Neural cell (in vitro differentiated cells): Measurements from ENCODE around the gene ERICH2. TPM values are rescaled to one million over a fixed set of nuclear protein-coding genes. Genes with fewer than 3 reads are reported as not detected.

Experiments used
- H2AFZ ChIP-seq: fragments of 200-600, 300-800 bp; sonication (generic), shearing (Covaris generic); 2 replicates; pipeline ENCODE4 v1.6.0; 2014; ENCODE audit warnings: low read depth, mild to moderate bottlenecking, antibody characterized with exemption, low read length, moderate library complexity
- H3F3A ChIP-seq: fragments of 200-600 bp; shearing (Covaris generic); 2 replicates; pipeline ENCODE4 v1.6.1; 2016; ENCODE audit warnings: mild to moderate bottlenecking, moderate library complexity, mixed read lengths, antibody characterized with exemption, low read length; ENCODE audit not compliant: insufficient read depth, poor library complexity, severe bottlenecking
- H3K27ac ChIP-seq: fragments of 200-600, 300-800 bp; sonication (generic), shearing (Covaris generic); 2 replicates; pipeline ENCODE4 v1.5.1; 2014; ENCODE audit warnings: mild to moderate bottlenecking, low read length, moderate library complexity
- H3K27me3 ChIP-seq: fragments of 300-800, 200-600 bp; sonication (generic), shearing (Covaris generic); 2 replicates; pipeline ENCODE4 v1.6.0; 2014; ENCODE audit warnings: mild to moderate bottlenecking, low read depth, low read length, moderate library complexity; ENCODE audit not compliant: insufficient read depth
- H3K36me3 ChIP-seq: fragments of 300-800, 200-600 bp; sonication (generic), shearing (Covaris generic); 2 replicates; pipeline ENCODE4 v1.5.1; 2014; ENCODE audit warnings: mild to moderate bottlenecking, antibody characterized with exemption, low read length, moderate library complexity; ENCODE audit not compliant: insufficient read depth
- H3K4me2 ChIP-seq: fragments of 300-800, 200-600 bp; sonication (generic), shearing (Covaris generic); 2 replicates; pipeline ENCODE4 v1.6.0; 2014; ENCODE audit warnings: mild to moderate bottlenecking, low read length
- H3K4me3 ChIP-seq: fragments of 300-800, 200-600 bp; sonication (generic), shearing (Covaris generic); 2 replicates; pipeline ENCODE4 v1.5.1; 2014; ENCODE audit warnings: mild to moderate bottlenecking, low read length, moderate library complexity
- H3K79me2 ChIP-seq: fragments of 200-600 bp; shearing (Covaris generic); replicated peaks from 2 replicates; pipeline ENCODE4 v1.6.0; 2014; ENCODE audit warnings: mild to moderate bottlenecking, low read length, moderate library complexity; ENCODE audit not compliant: insufficient read depth
- H3K9ac ChIP-seq: fragments of 300-800, 200-600 bp; sonication (generic), shearing (Covaris generic); 2 replicates; pipeline ENCODE4 v1.6.1; 2016; ENCODE audit warnings: mild to moderate bottlenecking, low read length, mixed read lengths
- H3K9me2 ChIP-seq: fragments of 200-600 bp; shearing (Covaris generic); 2 replicates; pipeline ENCODE4 v1.6.1; 2016; ENCODE audit warnings: mild to moderate bottlenecking, low read length, mixed read lengths; ENCODE audit not compliant: insufficient read depth
- H3K9me3 ChIP-seq: fragments of 200-600, 300-800 bp; sonication (generic), shearing (Covaris generic); 2 replicates; pipeline ENCODE4 v1.6.1; 2016; ENCODE audit warnings: mild to moderate bottlenecking, mixed run types, low read length, moderate library complexity, mixed read lengths
- H4K20me1 ChIP-seq: fragments of 200-600 bp; shearing (Covaris generic); 2 replicates; pipeline ENCODE4 v1.6.1; 2016; ENCODE audit warnings: mild to moderate bottlenecking, mixed run types; ENCODE audit not compliant: insufficient read depth
- EP300 ChIP-seq: fragments of 450-650 bp; conservative IDR thresholded peaks from 2 replicates; pipeline ENCODE4 v1.6.1; 2014; ENCODE audit warnings: antibody characterized with exemption, mild to moderate bottlenecking, moderate library complexity; ENCODE audit not compliant: poor library complexity, severe bottlenecking
- EZH2 ChIP-seq: fragments of 200-600, 300-800 bp; shearing (Covaris generic), sonication (generic); IDR thresholded peaks from 2 replicates; pipeline ENCODE4 v1.6.1; 2014; ENCODE audit warnings: antibody characterized with exemption, low read length, borderline replicate concordance, mild to moderate bottlenecking; ENCODE audit not compliant: insufficient read depth, poor library complexity, severe bottlenecking
- MXI1 ChIP-seq: fragments of 450-650 bp; conservative IDR thresholded peaks from 2 replicates; pipeline ENCODE4 v1.6.1; 2014; ENCODE audit warnings: antibody characterized with exemption, mild to moderate bottlenecking; ENCODE audit not compliant: poor library complexity, severe bottlenecking
- POLR2AphosphoS5 ChIP-seq: IDR thresholded peaks from 2 replicates; pipeline ENCODE4 v1.6.1; 2012
- RAD21 ChIP-seq: fragments of 450-650 bp; conservative IDR thresholded peaks from 2 replicates; pipeline ENCODE4 v1.6.1; 2014; ENCODE audit warnings: antibody characterized with exemption, mild to moderate bottlenecking, moderate library complexity
- SMC3 ChIP-seq: fragments of 450-650 bp; conservative IDR thresholded peaks from 2 replicates; pipeline ENCODE4 v1.6.1; 2014; ENCODE audit warnings: antibody characterized with exemption, mild to moderate bottlenecking, moderate library complexity; ENCODE audit not compliant: poor library complexity
- TAF1 ChIP-seq: IDR thresholded peaks from 2 replicates; pipeline ENCODE4 v1.6.1; 2012; ENCODE audit warnings: low read depth
- polyA plus RNA-seq: library from polyadenylated mRNA; depleted of rRNA; stranded (reverse); fragments of >200 nt; gene quantifications from 2 replicates; pipeline ENCODE4 v1.2.3, GENCODE V29; 2014
- TF ChIP-seq, protein P1 (sequence below): fragments of 450-650 bp; IDR thresholded peaks from 2 replicates; pipeline ENCODE4 v1.5.1; 2014; ENCODE audit warnings: antibody characterized with exemption, mild to moderate bottlenecking, moderate library complexity; ENCODE audit not compliant: poor library complexity, severe bottlenecking
- TF ChIP-seq, protein P2 (sequence below): IDR thresholded peaks from 2 replicates; pipeline ENCODE4 v1.6.1; 2012; ENCODE audit warnings: borderline replicate concordance

ERICH2 gene
- polyA plus RNA-seq, 1 donor from 2014 or later, result 1.3 TPM

DNA sequence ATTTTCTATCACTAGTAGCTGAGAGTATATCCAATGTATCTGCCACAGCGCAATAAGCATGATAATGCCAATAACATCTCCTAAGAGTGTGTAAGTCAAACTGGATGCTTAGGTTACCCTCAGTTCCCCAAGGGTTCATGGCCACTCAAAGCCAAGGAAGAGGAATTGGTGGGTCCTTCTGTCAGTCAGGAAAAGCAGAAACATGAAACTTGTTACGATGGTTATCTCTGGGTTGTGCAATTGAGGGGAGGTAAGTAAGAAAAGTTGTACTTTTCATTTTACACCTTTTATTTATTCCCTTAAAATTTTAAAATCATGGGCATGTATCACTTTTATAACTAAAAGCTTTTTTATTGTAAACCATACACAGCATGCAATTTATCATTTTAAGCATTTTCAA, 36.4 kb downstream of the ERICH2 start:
- Histone ChIP-seq H3K4me3 (no peak overlapping the region), H3K9me2 (no peaks in the 10 kb centered on the region), H3K9ac (no peak overlapping the region), H3K27me3 (no peaks in the 10 kb centered on the region), H3K9me3 (no peaks in the 10 kb centered on the region), H2AFZ (no peak overlapping the region), H3F3A (no peaks in the 10 kb centered on the region), H3K36me3 (no peaks in the 10 kb centered on the region), H3K4me2 (no peak overlapping the region), H3K79me2 (no peaks in the 10 kb centered on the region), H4K20me1 (no peaks in the 10 kb centered on the region), H3K27ac (no peak overlapping the region)
- no peak for TF ChIP-seq SMC3

DNA sequence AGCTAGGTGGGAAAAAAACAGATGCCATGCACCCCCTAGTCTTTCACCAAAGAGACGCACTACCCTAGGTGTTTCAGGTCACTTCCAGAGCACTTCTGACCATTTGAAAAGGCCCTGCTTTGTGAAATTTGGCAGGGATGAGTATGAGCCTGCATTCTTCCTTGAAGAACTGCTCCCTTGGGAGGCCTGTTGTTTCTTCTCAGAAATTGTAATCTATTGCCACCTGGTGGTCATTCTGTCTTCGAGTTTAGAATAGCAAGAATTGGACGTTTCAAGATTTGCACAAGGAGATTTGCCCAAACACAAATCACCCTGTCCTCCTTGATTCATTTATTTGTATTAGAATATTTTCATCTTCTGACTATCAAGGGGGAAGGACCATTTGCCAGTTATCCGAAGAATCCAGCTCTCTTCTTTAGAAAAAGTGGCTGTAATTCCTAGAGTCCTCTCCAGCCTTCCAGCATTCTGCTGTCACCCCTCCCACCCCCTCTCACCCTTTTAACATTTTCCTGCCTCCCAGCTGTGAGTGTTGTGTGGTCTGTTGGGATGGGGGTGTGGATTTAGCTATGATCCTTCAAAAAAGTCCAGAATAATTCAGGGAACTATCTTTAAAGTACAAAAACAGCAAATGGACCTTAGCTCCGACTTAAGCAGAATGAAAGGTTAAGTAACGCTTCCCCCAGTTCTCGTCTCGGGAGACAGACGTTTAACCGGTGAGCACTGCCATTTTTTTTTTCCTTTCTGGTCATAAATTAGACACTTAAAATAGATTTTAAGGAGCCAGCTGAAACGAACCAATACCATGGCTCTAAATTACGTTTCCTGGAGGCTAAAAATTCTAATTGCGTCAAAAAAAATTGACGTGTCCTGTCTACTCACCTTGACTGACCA, 42.8 kb downstream of the ERICH2 start:
- H2AFZ ChIP-seq, result no peak overlapping the region
- no peaks in the 10 kb centered on the region for H3K9me3 ChIP-seq
- TF ChIP-seq RAD21, result peak; percentile 95
- TF ChIP-seq EZH2, result no peak
- TF ChIP-seq, protein P1, sequence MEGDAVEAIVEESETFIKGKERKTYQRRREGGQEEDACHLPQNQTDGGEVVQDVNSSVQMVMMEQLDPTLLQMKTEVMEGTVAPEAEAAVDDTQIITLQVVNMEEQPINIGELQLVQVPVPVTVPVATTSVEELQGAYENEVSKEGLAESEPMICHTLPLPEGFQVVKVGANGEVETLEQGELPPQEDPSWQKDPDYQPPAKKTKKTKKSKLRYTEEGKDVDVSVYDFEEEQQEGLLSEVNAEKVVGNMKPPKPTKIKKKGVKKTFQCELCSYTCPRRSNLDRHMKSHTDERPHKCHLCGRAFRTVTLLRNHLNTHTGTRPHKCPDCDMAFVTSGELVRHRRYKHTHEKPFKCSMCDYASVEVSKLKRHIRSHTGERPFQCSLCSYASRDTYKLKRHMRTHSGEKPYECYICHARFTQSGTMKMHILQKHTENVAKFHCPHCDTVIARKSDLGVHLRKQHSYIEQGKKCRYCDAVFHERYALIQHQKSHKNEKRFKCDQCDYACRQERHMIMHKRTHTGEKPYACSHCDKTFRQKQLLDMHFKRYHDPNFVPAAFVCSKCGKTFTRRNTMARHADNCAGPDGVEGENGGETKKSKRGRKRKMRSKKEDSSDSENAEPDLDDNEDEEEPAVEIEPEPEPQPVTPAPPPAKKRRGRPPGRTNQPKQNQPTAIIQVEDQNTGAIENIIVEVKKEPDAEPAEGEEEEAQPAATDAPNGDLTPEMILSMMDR, result peak; percentile 93
- peak; percentile 99 for TF ChIP-seq SMC3
- peaks cover 52% of the 10 kb centered on the region for H3K27me3 ChIP-seq
- no peaks in the 10 kb centered on the region for H3K36me3 ChIP-seq
- no peaks in the 10 kb centered on the region for H3K79me2 ChIP-seq
- H3K4me3 ChIP-seq, result peak overlapping the region; percentile 80
- H3K4me2 ChIP-seq, result no peak overlapping the region
- H3F3A ChIP-seq, result no peaks in the 10 kb centered on the region
- peak overlapping the region; percentile 50 for H3K9ac ChIP-seq
- peak overlapping the region; percentile 15 for H3K27ac ChIP-seq
- H3K9me2 ChIP-seq, result no peaks in the 10 kb centered on the region
- H4K20me1 ChIP-seq, result no peaks in the 10 kb centered on the region

DNA sequence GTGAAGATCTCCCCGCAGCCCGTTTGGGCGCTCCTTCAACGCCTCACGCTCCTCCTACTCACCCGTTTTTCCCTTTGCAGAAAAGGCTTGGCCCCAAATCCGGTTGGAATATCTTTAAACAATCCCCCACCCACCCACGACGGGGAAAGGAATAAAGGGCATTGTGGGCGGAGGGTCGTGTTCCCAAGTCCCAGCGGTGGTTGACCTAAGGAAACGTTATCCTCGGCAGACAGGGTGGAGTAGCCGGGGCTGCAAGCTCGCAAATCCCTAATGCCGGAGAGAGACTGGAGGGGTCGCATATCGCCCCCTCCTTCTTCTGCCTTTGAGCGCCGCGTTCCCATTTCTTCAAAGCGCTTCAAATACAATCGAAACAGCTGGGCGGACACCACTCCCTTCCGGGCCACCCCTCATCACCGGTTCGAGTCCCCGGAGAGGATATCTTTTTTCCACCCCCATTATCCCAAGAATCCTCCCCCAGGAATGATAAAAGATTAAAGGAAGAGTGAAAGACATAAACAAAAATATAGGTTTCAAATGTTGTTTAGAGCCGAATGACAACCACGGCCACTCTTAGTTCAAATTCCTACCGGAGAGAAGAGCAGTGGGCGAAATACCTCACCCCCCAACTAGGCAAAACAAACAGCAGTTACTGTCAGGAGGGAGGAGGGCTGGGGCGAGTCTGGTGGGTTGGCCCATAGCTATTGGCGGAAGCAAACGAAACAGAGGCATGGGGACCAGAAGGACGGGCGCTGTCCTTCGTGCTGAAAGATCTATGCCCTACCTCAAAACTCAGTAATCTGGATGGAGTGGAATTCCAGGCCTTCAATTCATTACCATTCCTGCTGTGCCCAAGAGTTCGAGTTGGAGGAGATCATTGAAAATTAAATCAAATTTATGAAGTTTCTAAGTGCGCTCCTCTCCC, 43.7 kb downstream of the ERICH2 start:
- H3K9me3 ChIP-seq, result no peaks in the 10 kb centered on the region
- H3F3A ChIP-seq, result no peaks in the 10 kb centered on the region
- H3K9ac ChIP-seq, result peak overlapping the region; percentile 77
- peak overlapping the region; percentile 80 for H3K4me3 ChIP-seq
- H2AFZ ChIP-seq, result no peak overlapping the region
- H3K9me2 ChIP-seq, result no peaks in the 10 kb centered on the region
- H3K36me3 ChIP-seq, result no peaks in the 10 kb centered on the region
- H3K79me2 ChIP-seq, result no peaks in the 10 kb centered on the region
- H3K27me3 ChIP-seq, result peaks cover 61% of the 10 kb centered on the region
- TF ChIP-seq POLR2AphosphoS5 (peak; percentile 83), EZH2 (no peak), RAD21 (no peak), MXI1 (no peak), TAF1 (peak; percentile 16), SMC3 (no peak), EP300 (no peak)
- TF ChIP-seq, protein P1, result no peak
- TF ChIP-seq, protein P2, sequence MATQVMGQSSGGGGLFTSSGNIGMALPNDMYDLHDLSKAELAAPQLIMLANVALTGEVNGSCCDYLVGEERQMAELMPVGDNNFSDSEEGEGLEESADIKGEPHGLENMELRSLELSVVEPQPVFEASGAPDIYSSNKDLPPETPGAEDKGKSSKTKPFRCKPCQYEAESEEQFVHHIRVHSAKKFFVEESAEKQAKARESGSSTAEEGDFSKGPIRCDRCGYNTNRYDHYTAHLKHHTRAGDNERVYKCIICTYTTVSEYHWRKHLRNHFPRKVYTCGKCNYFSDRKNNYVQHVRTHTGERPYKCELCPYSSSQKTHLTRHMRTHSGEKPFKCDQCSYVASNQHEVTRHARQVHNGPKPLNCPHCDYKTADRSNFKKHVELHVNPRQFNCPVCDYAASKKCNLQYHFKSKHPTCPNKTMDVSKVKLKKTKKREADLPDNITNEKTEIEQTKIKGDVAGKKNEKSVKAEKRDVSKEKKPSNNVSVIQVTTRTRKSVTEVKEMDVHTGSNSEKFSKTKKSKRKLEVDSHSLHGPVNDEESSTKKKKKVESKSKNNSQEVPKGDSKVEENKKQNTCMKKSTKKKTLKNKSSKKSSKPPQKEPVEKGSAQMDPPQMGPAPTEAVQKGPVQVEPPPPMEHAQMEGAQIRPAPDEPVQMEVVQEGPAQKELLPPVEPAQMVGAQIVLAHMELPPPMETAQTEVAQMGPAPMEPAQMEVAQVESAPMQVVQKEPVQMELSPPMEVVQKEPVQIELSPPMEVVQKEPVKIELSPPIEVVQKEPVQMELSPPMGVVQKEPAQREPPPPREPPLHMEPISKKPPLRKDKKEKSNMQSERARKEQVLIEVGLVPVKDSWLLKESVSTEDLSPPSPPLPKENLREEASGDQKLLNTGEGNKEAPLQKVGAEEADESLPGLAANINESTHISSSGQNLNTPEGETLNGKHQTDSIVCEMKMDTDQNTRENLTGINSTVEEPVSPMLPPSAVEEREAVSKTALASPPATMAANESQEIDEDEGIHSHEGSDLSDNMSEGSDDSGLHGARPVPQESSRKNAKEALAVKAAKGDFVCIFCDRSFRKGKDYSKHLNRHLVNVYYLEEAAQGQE, result peak; percentile 68
- no peak overlapping the region for H3K4me2 ChIP-seq
- H4K20me1 ChIP-seq, result no peaks in the 10 kb centered on the region
- peak overlapping the region; percentile 15 for H3K27ac ChIP-seq
